HepG2 (cell line): ENCODE results near the gene GLOD4. TPM values are rescaled to one million over a fixed set of nuclear protein-coding genes. Genes with fewer than 3 reads are reported as not detected.

Experiments
- AGO2 ChIP-seq: fragments of 200-400 bp; formaldehyde crosslinking; optimal IDR thresholded peaks from 2 replicates; pipeline ENCODE3; 2017; ENCODE audit warnings: mild to moderate bottlenecking, low read depth, low read length, moderate library complexity
- GRHL1 ChIP-seq: sonication (generic); formaldehyde crosslinking; conservative IDR thresholded peaks from 2 replicates; pipeline ENCODE4 v1.8.0; 2022; ENCODE audit warnings: missing genetic modification reagents
- GZF1 ChIP-seq: sonication (generic); formaldehyde crosslinking; IDR thresholded peaks from 2 replicates; pipeline ENCODE4 v1.5.1; 2020; ENCODE audit warnings: mild to moderate bottlenecking, missing genetic modification reagents
- NR1H2 ChIP-seq: sonication (generic); formaldehyde crosslinking; IDR thresholded peaks from 2 replicates; pipeline ENCODE4 v1.8.1; 2022; ENCODE audit warnings: low read depth, missing genetic modification reagents, borderline replicate concordance
- RBFOX2 ChIP-seq: fragments of 200-400 bp; formaldehyde crosslinking; IDR thresholded peaks from 2 replicates; pipeline ENCODE4 v1.6.1; 2017; ENCODE audit warnings: low read depth, mild to moderate bottlenecking, low read length
- RFXAP ChIP-seq: sonication (generic); formaldehyde crosslinking; IDR thresholded peaks from 2 replicates; pipeline ENCODE4 v1.4.0; 2020; ENCODE audit warnings: missing genetic modification reagents, borderline replicate concordance
- SETDB1 ChIP-seq: sonication (generic); formaldehyde crosslinking; IDR thresholded peaks from 2 replicates; pipeline ENCODE4 v1.5.1; 2020; ENCODE audit warnings: missing genetic modification reagents, mild to moderate bottlenecking, borderline replicate concordance
- ZNF276 ChIP-seq: sonication (generic); formaldehyde crosslinking; IDR thresholded peaks from 2 replicates; pipeline ENCODE4 v1.4.0; 2020; ENCODE audit warnings: mild to moderate bottlenecking, low read depth, missing genetic modification reagents
- ZNF503 ChIP-seq: sonication (generic); formaldehyde crosslinking; IDR thresholded peaks from 2 replicates; pipeline ENCODE4 v1.4.0; 2020; ENCODE audit warnings: missing genetic modification reagents
- ZNF724P ChIP-seq: sonication (generic); formaldehyde crosslinking; IDR thresholded peaks from 2 replicates; pipeline ENCODE4 v1.8.0; 2022; ENCODE audit warnings: missing genetic modification reagents, borderline replicate concordance
- ZNF777 ChIP-seq: sonication (generic); formaldehyde crosslinking; IDR thresholded peaks from 2 replicates; pipeline ENCODE4 v1.4.0; 2020; ENCODE audit warnings: missing genetic modification reagents
- ZNF782 ChIP-seq: sonication (generic); formaldehyde crosslinking; IDR thresholded peaks from 2 replicates; pipeline ENCODE4 v1.4.0; 2020; ENCODE audit warnings: missing genetic modification reagents, mild to moderate bottlenecking, borderline replicate concordance
- polyA plus RNA-seq, 8 experiments: library from polyadenylated mRNA; depleted of rRNA in 3 of 8; stranded (reverse) in 7 of 8; unstranded in 1 of 8; fragments of >200 nt; fragmentation: Illumina TruSeq in 4 of 8; extraction: Trizol in 4 of 8; gene quantifications; 2 replicates each; pipeline versions ENCODE4 v1.2.1 to v1.2.3, GENCODE V29; 2011 to 2016; ENCODE audit warnings: low read depth in 4 of 8, missing spikeins in 1 of 8, mixed read lengths in 1 of 8; ENCODE audit not compliant: insufficient read depth in 1 of 8
- total RNA-seq, 5 experiments: library from RNA; depleted of rRNA; stranded (reverse); fragments of >200 nt; fragmentation: Illumina TruSeq; extraction: Trizol; gene quantifications; 2 replicates each; pipeline ENCODE4 v1.2.3, GENCODE V29; 2016; ENCODE audit warnings: low read depth in 1 of 5
- TF ChIP-seq, protein P1 (sequence below): sonication (generic); formaldehyde crosslinking; IDR thresholded peaks from 2 replicates; pipeline ENCODE4 v1.4.0; 2020; ENCODE audit warnings: missing genetic modification reagents
- TF ChIP-seq, protein P2 (sequence below): sonication (generic); formaldehyde crosslinking; IDR thresholded peaks from 2 replicates; pipeline ENCODE4 v1.4.0; 2020; ENCODE audit warnings: missing genetic modification reagents
- TF ChIP-seq, protein P3 (sequence below): sonication (generic); formaldehyde crosslinking; IDR thresholded peaks from 2 replicates; pipeline ENCODE4 v1.5.1; 2020; ENCODE audit warnings: missing genetic modification reagents, mild to moderate bottlenecking, borderline replicate concordance

Gene GLOD4
- total and polyA plus RNA-seq, 2 of the 13 experiments (the other 11 are each of a cell fraction or from before 2014, with no cell fraction given), result 53.7 to 87.8 TPM

DNA sequence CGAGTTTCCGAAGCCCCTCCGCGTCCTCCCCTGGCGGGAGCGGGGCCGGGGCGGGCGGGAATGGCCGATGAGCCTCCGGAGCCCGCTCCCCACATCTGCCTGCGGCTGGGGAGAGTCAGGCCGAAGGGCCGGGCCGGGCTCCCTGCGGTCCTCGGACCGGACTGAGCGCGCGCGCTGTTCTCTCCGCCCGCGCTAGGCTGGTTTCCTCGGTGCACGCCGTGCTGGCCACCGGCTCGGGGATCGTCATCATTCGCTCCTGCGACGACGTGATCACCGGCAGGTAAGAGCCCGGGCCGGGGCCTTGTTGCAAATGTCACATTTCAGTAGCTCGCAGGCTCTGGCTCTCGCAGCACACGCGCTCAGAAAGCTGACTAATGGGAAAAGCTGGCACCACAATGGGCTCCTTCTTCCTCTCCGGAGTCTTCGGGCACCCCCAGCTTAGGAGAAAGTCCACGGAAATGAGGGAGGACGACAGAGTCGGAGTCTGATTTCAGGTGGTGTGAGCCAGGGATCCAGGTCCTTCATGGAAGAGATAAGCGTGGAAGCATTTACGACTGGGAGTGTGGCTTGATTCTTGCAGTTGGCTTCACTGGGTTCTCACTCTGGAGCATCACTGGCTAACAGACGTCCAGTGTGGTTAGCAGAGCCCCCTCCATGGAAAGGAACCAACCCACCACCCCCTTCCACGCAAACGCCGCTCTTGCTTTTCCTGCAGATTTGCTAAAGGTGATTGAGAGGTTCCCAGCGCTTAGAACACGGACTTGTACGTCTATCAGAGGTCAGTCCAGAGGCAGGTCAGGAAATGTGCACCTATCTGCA lies 49.0 kb downstream of the GLOD4 start (continued):
- TF ChIP-seq GRHL1 (CRISPR knock-in tag) (no peak), NR1H2 (CRISPR knock-in tag) (no peak), SETDB1 (CRISPR knock-in tag) (no peak), GZF1 (CRISPR knock-in tag) (no peak), ZNF503 (CRISPR knock-in tag) (0 out of 2 replicates have a peak, but pooled peaks have one; percentile 29), ZNF276 (CRISPR knock-in tag) (no peak), ZNF777 (CRISPR knock-in tag) (no peak), RBFOX2 (peak; percentile 61), ZNF724P (no peak), AGO2 (peak; percentile 71), RFXAP (CRISPR knock-in tag) (0 out of 2 replicates have a peak, but pooled peaks have one; percentile 28), ZNF782 (CRISPR knock-in tag) (no peak)
- TF ChIP-seq, protein P1, sequence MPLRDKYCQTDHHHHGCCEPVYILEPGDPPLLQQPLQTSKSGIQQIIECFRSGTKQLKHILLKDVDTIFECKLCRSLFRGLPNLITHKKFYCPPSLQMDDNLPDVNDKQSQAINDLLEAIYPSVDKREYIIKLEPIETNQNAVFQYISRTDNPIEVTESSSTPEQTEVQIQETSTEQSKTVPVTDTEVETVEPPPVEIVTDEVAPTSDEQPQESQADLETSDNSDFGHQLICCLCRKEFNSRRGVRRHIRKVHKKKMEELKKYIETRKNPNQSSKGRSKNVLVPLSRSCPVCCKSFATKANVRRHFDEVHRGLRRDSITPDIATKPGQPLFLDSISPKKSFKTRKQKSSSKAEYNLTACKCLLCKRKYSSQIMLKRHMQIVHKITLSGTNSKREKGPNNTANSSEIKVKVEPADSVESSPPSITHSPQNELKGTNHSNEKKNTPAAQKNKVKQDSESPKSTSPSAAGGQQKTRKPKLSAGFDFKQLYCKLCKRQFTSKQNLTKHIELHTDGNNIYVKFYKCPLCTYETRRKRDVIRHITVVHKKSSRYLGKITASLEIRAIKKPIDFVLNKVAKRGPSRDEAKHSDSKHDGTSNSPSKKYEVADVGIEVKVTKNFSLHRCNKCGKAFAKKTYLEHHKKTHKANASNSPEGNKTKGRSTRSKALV, result peak; percentile 81; the same call in 1 of the 2 replicates
- TF ChIP-seq, protein P2, sequence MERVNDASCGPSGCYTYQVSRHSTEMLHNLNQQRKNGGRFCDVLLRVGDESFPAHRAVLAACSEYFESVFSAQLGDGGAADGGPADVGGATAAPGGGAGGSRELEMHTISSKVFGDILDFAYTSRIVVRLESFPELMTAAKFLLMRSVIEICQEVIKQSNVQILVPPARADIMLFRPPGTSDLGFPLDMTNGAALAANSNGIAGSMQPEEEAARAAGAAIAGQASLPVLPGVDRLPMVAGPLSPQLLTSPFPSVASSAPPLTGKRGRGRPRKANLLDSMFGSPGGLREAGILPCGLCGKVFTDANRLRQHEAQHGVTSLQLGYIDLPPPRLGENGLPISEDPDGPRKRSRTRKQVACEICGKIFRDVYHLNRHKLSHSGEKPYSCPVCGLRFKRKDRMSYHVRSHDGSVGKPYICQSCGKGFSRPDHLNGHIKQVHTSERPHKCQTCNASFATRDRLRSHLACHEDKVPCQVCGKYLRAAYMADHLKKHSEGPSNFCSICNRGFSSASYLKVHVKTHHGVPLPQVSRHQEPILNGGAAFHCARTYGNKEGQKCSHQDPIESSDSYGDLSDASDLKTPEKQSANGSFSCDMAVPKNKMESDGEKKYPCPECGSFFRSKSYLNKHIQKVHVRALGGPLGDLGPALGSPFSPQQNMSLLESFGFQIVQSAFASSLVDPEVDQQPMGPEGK (CRISPR knock-in tag), result 0 out of 2 replicates have a peak, but pooled peaks have one; percentile 8
- TF ChIP-seq, protein P3, sequence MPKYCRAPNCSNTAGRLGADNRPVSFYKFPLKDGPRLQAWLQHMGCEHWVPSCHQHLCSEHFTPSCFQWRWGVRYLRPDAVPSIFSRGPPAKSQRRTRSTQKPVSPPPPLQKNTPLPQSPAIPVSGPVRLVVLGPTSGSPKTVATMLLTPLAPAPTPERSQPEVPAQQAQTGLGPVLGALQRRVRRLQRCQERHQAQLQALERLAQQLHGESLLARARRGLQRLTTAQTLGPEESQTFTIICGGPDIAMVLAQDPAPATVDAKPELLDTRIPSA (CRISPR knock-in tag), result no peak
